GM12874 (cell line): Measurements from ENCODE around the gene USP21.

Experiments used
- CTCF ChIP-seq: IDR thresholded peaks from 2 replicates; pipeline ENCODE4 v1.5.1; 2011; ENCODE audit warnings: low read depth, mild to moderate bottlenecking, control low read depth, low read length, moderate library complexity; ENCODE audit not compliant: insufficient read depth

The USP21 gene

DNA sequence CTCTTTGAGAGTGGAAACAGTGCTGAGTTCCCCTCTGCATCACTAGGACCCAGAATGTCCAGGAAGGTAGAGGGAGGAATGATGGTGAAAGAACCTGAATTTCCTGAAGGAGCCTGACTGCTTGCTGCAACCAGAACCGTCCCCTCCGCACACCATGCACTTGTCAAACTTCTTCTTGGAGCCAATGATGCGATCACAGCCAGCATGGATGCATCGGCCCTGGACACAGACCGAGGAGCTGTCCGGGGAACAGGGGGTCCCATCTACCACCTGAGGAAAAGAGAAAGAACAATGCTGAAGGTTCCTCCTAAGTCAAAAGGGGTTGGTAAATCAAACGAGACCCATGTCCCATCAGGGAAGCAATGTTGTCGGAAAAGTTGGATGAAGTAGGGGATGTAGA is 32.7 kb downstream of the USP21 start:
- TF ChIP-seq CTCF: no peak

- TF ChIP-seq CTCF: peak; percentile 92
Measured at GRCh38 chr1:161192476-161193465, 33.5 kb downstream of the USP21 start.

GRCh38 chr1:161193561-161194235 is 34.4 kb downstream of the USP21 start:
- no peak for TF ChIP-seq CTCF

DNA sequence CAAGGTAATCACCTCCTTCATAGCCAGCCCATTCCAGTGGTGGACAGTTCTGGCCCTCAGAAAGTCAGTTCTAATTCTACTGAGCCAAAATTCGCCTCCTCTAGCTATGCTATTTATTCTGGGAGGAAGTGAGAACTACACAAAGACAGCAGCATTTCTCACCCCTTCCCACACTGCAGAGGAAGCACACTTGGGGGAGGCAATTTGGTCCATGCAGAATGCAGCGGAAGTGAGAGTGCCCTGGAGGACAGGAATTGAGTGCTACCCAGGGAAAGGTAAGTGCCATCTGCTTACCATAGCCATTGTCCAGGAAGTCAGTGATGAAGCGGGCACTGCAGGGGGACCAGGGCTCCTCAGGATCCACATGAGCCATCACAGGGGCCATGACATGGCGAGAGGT is 35.9 kb downstream of the USP21 start:
- TF ChIP-seq CTCF: no peak

DNA sequence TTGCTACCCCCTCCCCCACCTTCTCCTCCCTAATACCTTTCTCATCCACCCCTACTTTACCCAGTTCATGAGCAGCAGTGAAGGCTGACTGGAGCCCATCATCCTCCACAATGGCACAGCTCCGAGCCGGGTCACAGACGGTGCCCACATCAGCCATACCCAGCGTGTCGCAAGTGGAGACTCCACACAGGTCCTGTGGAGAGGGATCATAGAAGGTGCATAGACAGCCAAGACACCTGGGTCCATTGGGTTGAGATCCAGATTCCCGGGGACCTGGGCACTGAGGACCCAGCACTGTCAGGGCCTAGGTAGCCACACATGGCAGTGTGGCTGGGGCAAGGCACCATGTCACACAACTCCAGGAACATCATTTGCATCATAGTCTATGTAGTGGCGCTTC is 36.8 kb downstream of the USP21 start:
- TF ChIP-seq CTCF: no peak

GRCh38 chr1:161196521-161197451 is 37.5 kb downstream of the USP21 start:
- TF ChIP-seq CTCF: no peak
